GM23338 (cell line): Measurements from ENCODE around the gene SPATA13. TPM values are rescaled to one million over a fixed set of nuclear protein-coding genes. Genes with fewer than 3 reads are reported as not detected.

ENCODE experiments used
- ATAC-seq: fragments of 200-7000 bp; cut with Tn5 transposase; 3 replicates; pipeline ENCODE4 v1.9.1; 2020
- DNase-seq: peaks from one replicate; pipeline ENCODE4 v3.0.0-alpha.2; 2015; ENCODE audit warnings: low spot score
- H2AFZ ChIP-seq: fragments of 200-600 bp; sonication (generic); 2 replicates; pipeline ENCODE4 v1.8.0; 2016; ENCODE audit warnings: antibody characterized with exemption, mild to moderate bottlenecking, moderate library complexity
- H3F3A ChIP-seq: fragments of 200-600 bp; sonication (generic); replicated peaks from 2 replicates; pipeline ENCODE4 v1.8.0; 2017; ENCODE audit warnings: antibody characterized with exemption, mixed run types, low read depth
- H3K27ac ChIP-seq: fragments of 200-600 bp; sonication (generic); 2 replicates; pipeline ENCODE4 v1.6.1; 2016; ENCODE audit warnings: low read depth
- H3K27me3 ChIP-seq: fragments of 200-600 bp; sonication (generic); 2 replicates; pipeline ENCODE4 v1.8.0; 2016; ENCODE audit warnings: mild to moderate bottlenecking, mixed run types, moderate library complexity; ENCODE audit not compliant: insufficient read depth
- H3K36me3 ChIP-seq: fragments of 200-600 bp; sonication (generic); 2 replicates; pipeline ENCODE4 v1.8.0; 2016; ENCODE audit warnings: mild to moderate bottlenecking; ENCODE audit not compliant: insufficient read depth
- H3K4me1 ChIP-seq: fragments of 200-600 bp; sonication (generic); 2 replicates; pipeline ENCODE4 v1.8.0; 2016; ENCODE audit warnings: mild to moderate bottlenecking, moderate library complexity; ENCODE audit not compliant: insufficient read depth
- H3K4me2 ChIP-seq: fragments of 200-600 bp; sonication (generic); 2 replicates; pipeline ENCODE4 v1.7.1; 2017; ENCODE audit warnings: mixed run types
- H3K4me3 ChIP-seq: fragments of 200-600 bp; sonication (generic); 2 replicates; pipeline ENCODE4 v1.6.1; 2016; ENCODE audit warnings: mixed run types
- H3K79me2 ChIP-seq: fragments of 200-600 bp; sonication (generic); replicated peaks from 2 replicates; pipeline ENCODE4 v1.8.0; 2017; ENCODE audit warnings: mild to moderate bottlenecking; ENCODE audit not compliant: insufficient read depth
- H3K9me2 ChIP-seq: fragments of 200-600 bp; sonication (generic); 2 replicates; pipeline ENCODE4 v1.8.0; 2017; ENCODE audit not compliant: insufficient read depth
- H4K20me1 ChIP-seq: fragments of 200-600 bp; sonication (generic); replicated peaks from 2 replicates; pipeline ENCODE4 v1.8.0; 2017; ENCODE audit warnings: mild to moderate bottlenecking; ENCODE audit not compliant: insufficient read depth
- H3K27ac Mint-ChIP-seq: 2 replicates; pipeline ENCODE4 v1.8.0; 2020; ENCODE audit warnings: inconsistent platforms, mild to moderate bottlenecking, moderate library complexity, mixed read lengths
- H3K27me3 Mint-ChIP-seq: 3 replicates; pipeline ENCODE4 v1.8.0; 2022; ENCODE audit warnings: low read depth, mild to moderate bottlenecking, moderate library complexity, mixed read lengths, inconsistent platforms; ENCODE audit not compliant: insufficient read depth, poor library complexity
- H3K36me3 Mint-ChIP-seq: 3 replicates; pipeline ENCODE4 v1.8.0; 2021; ENCODE audit warnings: low read depth, mild to moderate bottlenecking, inconsistent platforms, moderate library complexity, mixed read lengths
- H3K4me1 Mint-ChIP-seq: 3 replicates; pipeline ENCODE4 v1.8.0; 2020; ENCODE audit warnings: mild to moderate bottlenecking, inconsistent platforms, mixed read lengths
- H3K4me3 Mint-ChIP-seq: 3 replicates; pipeline ENCODE4 v1.8.0; 2021; ENCODE audit warnings: moderate library complexity, mild to moderate bottlenecking, inconsistent platforms, mixed read lengths
- H3K9me3 Mint-ChIP-seq: 3 replicates; pipeline ENCODE4 v1.8.0; 2020; ENCODE audit warnings: moderate library complexity, mild to moderate bottlenecking, inconsistent platforms, mixed read lengths
- CREB1 ChIP-seq: fragments of 250-450 bp; sonication (Bioruptor Pico); IDR thresholded peaks from 2 replicates; pipeline ENCODE4 v1.5.0; 2020; ENCODE audit warnings: low read depth, mild to moderate bottlenecking, moderate library complexity
- JUNB ChIP-seq: IDR thresholded peaks from one replicate; pipeline ENCODE4 v1.6.1; 2016; ENCODE audit warnings: antibody characterized with exemption; ENCODE audit not compliant: unreplicated experiment
- polyA plus RNA-seq: library from polyadenylated mRNA; unstranded; fragments of >200 nt; fragmentation: Nextera tagmentation; extraction: Ambion mirVana; gene quantifications from 2 replicates; pipeline ENCODE4 v1.2.1, GENCODE V29; 2016
- total RNA-seq: library from RNA; depleted of rRNA; stranded (reverse); fragments of >200 nt; shearing (Covaris generic); gene quantifications from 2 replicates; pipeline ENCODE4 v1.2.3, GENCODE V29; 2014
- TF ChIP-seq, protein P1 (sequence below): fragments of 250-450 bp; sonication (Bioruptor Pico); IDR thresholded peaks from 2 replicates; pipeline ENCODE4 v1.5.0; 2020; ENCODE audit warnings: mild to moderate bottlenecking, moderate library complexity
- TF ChIP-seq, protein P2 (sequence below): IDR thresholded peaks from one replicate; pipeline ENCODE4 v1.6.1; 2018; ENCODE audit warnings: antibody characterized with exemption; ENCODE audit not compliant: unreplicated experiment
- TF ChIP-seq, protein P3 (sequence below), 2 experiments: fragments of 200-600 bp in 1 of 2; sonication (generic) in 1 of 2; conservative IDR thresholded peaks; 2 replicates each; pipeline versions ENCODE4 v1.5.1 to v1.6.1; 2016 to 2017; ENCODE audit warnings: antibody characterized with exemption in 2 of 2, low read depth in 2 of 2, mild to moderate bottlenecking in 2 of 2, moderate library complexity in 1 of 2

Gene SPATA13
- total and polyA plus RNA-seq, 2 experiments from 2014 or later: 11.9 to 45.7 TPM

DNA sequence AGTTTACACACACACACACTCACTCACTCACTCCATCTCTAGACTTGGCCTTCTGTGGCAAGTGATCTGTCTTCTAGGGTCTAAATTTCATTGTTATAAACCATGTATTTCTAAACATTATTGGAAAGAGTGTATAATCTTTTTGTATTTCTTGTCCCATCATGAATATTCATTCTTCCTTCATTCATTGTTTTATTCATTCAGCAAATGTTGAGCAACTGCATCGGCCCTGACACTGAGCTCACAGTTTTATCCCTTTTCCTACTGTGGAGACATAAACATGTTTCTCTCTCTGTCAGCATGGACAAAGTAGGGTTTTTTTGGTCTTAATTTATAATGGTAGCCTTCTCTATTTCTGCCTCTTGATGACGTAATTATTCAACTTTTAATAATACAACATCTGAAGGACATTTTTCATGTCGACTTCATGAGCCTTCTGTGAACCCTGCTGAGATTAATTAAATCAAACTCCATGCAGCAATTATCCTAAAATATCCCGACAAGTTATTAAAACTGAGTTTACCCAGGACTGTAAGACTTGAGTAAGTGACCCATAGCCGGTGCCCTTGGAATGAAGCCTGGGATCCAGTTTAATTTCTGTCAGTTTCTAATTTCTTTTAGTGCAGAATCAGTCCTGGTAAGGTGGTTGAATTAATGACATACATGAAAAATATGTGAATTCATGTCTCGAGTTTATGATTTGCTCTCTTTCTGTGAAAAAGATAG lies 7.3 kb downstream of the SPATA13 start:
- Histone ChIP-seq H2AFZ (no peak overlapping the region), H3K36me3 (no peaks in the 10 kb centered on the region; the same call in 1 of the 2 replicates), H3K79me2 (peaks cover 98% of the 10 kb centered on the region), H3K9me2 (no peaks in the 10 kb centered on the region), H3K4me2 (no peak overlapping the region), H3K4me1 (peaks cover 19% of the 10 kb centered on the region), H3K4me3 (no peak overlapping the region), H3K27ac (no peak overlapping the region), H4K20me1 (peaks cover 23% of the 10 kb centered on the region), H3K27me3 (no peaks in the 10 kb centered on the region), H3F3A (no peaks in the 10 kb centered on the region)
- ATAC-seq: no peak
- Mint-ChIP-seq H3K4me3 (no peak overlapping the region), H3K9me3 (no peaks in the 10 kb centered on the region), H3K36me3 (peaks cover 12% of the 10 kb centered on the region), H3K27me3 (no peaks in the 10 kb centered on the region), H3K4me1 (peaks cover 19% of the 10 kb centered on the region), H3K27ac (no peak overlapping the region)
- TF ChIP-seq, protein P1, sequence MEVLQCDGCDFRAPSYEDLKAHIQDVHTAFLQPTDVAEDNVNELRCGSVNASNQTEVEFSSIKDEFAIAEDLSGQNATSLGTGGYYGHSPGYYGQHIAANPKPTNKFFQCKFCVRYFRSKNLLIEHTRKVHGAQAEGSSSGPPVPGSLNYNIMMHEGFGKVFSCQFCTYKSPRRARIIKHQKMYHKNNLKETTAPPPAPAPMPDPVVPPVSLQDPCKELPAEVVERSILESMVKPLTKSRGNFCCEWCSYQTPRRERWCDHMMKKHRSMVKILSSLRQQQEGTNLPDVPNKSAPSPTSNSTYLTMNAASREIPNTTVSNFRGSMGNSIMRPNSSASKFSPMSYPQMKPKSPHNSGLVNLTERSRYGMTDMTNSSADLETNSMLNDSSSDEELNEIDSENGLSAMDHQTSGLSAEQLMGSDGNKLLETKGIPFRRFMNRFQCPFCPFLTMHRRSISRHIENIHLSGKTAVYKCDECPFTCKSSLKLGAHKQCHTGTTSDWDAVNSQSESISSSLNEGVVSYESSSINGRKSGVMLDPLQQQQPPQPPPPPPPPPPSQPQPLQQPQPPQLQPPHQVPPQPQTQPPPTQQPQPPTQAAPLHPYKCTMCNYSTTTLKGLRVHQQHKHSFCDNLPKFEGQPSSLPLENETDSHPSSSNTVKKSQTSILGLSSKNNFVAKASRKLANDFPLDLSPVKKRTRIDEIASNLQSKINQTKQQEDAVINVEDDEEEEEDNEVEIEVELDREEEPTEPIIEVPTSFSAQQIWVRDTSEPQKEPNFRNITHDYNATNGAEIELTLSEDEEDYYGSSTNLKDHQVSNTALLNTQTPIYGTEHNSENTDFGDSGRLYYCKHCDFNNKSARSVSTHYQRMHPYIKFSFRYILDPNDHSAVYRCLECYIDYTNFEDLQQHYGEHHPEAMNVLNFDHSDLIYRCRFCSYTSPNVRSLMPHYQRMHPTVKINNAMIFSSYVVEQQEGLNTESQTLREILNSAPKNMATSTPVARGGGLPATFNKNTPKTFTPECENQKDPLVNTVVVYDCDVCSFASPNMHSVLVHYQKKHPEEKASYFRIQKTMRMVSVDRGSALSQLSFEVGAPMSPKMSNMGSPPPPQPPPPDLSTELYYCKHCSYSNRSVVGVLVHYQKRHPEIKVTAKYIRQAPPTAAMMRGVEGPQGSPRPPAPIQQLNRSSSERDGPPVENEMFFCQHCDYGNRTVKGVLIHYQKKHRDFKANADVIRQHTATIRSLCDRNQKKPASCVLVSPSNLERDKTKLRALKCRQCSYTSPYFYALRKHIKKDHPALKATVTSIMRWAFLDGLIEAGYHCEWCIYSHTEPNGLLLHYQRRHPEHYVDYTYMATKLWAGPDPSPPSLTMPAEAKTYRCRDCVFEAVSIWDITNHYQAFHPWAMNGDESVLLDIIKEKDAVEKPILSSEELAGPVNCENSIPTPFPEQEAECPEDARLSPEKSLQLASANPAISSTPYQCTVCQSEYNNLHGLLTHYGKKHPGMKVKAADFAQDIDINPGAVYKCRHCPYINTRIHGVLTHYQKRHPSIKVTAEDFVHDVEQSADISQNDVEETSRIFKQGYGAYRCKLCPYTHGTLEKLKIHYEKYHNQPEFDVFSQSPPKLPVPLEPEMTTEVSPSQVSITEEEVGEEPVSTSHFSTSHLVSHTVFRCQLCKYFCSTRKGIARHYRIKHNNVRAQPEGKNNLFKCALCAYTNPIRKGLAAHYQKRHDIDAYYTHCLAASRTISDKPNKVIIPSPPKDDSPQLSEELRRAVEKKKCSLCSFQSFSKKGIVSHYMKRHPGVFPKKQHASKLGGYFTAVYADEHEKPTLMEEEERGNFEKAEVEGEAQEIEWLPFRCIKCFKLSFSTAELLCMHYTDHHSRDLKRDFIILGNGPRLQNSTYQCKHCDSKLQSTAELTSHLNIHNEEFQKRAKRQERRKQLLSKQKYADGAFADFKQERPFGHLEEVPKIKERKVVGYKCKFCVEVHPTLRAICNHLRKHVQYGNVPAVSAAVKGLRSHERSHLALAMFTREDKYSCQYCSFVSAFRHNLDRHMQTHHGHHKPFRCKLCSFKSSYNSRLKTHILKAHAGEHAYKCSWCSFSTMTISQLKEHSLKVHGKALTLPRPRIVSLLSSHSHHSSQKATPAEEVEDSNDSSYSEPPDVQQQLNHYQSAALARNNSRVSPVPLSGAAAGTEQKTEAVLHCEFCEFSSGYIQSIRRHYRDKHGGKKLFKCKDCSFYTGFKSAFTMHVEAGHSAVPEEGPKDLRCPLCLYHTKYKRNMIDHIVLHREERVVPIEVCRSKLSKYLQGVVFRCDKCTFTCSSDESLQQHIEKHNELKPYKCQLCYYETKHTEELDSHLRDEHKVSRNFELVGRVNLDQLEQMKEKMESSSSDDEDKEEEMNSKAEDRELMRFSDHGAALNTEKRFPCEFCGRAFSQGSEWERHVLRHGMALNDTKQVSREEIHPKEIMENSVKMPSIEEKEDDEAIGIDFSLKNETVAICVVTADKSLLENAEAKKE (CRISPR knock-in tag): no peak
- TF ChIP-seq, protein P2, sequence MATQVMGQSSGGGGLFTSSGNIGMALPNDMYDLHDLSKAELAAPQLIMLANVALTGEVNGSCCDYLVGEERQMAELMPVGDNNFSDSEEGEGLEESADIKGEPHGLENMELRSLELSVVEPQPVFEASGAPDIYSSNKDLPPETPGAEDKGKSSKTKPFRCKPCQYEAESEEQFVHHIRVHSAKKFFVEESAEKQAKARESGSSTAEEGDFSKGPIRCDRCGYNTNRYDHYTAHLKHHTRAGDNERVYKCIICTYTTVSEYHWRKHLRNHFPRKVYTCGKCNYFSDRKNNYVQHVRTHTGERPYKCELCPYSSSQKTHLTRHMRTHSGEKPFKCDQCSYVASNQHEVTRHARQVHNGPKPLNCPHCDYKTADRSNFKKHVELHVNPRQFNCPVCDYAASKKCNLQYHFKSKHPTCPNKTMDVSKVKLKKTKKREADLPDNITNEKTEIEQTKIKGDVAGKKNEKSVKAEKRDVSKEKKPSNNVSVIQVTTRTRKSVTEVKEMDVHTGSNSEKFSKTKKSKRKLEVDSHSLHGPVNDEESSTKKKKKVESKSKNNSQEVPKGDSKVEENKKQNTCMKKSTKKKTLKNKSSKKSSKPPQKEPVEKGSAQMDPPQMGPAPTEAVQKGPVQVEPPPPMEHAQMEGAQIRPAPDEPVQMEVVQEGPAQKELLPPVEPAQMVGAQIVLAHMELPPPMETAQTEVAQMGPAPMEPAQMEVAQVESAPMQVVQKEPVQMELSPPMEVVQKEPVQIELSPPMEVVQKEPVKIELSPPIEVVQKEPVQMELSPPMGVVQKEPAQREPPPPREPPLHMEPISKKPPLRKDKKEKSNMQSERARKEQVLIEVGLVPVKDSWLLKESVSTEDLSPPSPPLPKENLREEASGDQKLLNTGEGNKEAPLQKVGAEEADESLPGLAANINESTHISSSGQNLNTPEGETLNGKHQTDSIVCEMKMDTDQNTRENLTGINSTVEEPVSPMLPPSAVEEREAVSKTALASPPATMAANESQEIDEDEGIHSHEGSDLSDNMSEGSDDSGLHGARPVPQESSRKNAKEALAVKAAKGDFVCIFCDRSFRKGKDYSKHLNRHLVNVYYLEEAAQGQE: no peak
- TF ChIP-seq, protein P3, sequence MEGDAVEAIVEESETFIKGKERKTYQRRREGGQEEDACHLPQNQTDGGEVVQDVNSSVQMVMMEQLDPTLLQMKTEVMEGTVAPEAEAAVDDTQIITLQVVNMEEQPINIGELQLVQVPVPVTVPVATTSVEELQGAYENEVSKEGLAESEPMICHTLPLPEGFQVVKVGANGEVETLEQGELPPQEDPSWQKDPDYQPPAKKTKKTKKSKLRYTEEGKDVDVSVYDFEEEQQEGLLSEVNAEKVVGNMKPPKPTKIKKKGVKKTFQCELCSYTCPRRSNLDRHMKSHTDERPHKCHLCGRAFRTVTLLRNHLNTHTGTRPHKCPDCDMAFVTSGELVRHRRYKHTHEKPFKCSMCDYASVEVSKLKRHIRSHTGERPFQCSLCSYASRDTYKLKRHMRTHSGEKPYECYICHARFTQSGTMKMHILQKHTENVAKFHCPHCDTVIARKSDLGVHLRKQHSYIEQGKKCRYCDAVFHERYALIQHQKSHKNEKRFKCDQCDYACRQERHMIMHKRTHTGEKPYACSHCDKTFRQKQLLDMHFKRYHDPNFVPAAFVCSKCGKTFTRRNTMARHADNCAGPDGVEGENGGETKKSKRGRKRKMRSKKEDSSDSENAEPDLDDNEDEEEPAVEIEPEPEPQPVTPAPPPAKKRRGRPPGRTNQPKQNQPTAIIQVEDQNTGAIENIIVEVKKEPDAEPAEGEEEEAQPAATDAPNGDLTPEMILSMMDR (conservative IDR thresholded peaks at IDR 0.05; ENCODE audit: low read depth in 2 of 2): no peak
- TF ChIP-seq JUNB (no peak), CREB1 (no peak)
- no peak for DNase-seq
